HS-27A (cell line): ENCODE results near the gene JUND.

Source experiments
- DNase-seq: peaks from one replicate; pipeline ENCODE4 v3.0.0-alpha.2; 2012; ENCODE audit warnings: low read depth, missing footprints

JUND gene

GRCh38 chr19:18290302-18291018 lies 9.0 kb upstream of the JUND start:
- no peak for DNase-seq

GRCh38 chr19:18289471-18290301 lies 8.3 kb upstream of the JUND start:
- DNase-seq: no peak

- DNase-seq: no peak
Measured at GRCh38 chr19:18287836-18288772, 6.7 kb upstream of the JUND start.

DNA sequence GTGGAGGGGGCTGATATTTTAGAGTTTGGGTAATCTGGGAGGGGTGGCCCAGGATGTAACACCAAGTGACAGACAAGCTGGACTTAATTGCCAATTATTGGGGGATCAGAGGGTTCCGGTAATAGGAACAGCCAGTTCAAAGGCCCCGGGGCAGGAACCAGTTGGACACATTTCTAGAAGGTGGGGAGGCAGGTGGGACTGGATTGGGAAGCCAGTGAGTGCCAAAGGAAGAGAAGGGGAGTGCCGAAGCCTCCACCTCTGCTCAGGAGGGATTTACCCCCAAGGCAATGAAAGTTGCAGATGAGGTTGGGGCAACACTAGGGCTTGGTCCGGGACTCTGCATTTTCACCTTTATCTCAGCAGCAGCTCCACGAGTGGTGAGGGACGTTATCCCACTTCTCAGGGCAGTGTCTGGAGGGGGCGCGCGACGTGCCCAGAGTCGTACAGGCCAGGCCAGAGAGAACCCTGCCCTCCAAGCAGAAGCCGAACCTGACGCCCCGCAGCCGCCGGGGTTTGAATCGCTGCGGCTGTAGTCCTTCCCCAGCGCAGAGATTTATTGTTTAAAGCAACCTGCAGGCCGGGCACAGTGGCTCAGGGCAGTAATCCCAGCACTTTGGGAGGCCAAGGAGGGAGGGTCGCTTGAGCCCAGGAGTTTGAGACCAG lies 5.7 kb upstream of the JUND start:
- no peak for DNase-seq

- no peak for DNase-seq
Measured at GRCh38 chr19:18284712-18285360, 3.4 kb upstream of the JUND start.

DNA sequence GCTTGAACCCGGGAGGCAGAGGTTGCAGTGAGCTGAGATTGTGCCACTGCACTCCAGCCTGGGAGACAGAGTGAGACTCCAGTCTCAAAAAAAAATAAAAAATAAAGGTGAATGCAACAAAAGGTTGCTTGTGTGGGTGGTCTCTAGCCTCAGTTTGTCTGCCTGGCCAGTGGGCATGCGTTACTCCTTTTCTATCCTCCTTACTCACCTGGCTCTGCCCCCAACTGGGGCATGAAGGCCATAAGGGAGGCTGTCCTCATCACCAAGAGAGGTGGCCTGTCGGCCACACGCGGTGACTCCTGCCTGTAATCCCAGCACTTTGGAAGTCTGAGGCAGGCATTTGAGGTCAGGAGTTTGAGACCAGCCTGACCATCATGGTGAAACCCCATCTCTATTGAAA lies 1.9 kb upstream of the JUND start:
- no peak for DNase-seq

- no peak for DNase-seq
Measured at GRCh38 chr19:18282788-18283141, 1.3 kb upstream of the JUND start.

- no peak for DNase-seq
Measured at GRCh38 chr19:18282021-18282787, 782 bp upstream of the JUND start.

DNA sequence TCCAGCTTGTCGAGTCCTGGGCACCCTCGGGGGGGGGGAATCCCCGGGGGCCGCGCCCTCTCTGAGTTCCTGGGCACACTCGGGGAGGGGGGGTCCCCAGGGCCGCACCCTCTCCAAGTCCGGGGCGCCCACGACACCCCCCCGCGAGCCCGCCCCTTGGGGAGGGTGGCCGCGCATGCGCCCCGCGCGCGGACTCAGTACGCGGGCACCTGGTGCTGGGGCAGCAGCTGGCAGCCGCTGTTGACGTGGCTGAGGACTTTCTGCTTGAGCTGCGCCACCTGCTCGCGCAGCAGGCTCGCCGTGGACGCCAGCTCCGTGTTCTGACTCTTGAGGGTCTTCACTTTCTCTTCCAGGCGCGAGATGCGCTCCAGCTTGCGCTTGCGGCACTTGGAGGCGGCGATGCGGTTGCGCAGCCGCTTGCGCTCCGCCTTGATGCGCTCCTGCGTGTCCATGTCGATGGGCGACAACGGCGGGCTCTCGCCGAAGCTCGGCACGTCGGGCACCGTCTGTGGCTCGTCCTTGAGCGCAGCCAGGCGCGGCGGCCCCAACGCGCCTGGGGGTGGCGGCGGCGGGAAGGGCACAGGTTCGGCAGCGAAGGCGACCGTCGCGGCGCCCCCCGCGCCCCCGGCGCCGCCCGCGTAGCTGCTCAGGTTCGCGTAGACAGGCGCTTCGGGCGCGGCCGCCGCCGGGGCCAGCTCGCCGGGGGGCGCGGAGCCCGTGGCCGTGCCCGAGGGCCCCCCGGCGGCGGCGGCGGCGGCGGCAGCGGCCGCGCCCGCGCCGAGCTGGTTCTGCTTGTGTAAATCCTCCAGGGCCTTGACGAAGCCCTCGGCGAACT lies 958 bp downstream of the JUND start:
- no peak for DNase-seq

GRCh38 chr19:18279516-18280246 lies 1.7 kb downstream of the JUND start:
- peak; percentile 76 for DNase-seq

GRCh38 chr19:18279266-18279515 lies 2.2 kb downstream of the JUND start:
- DNase-seq: no peak

- DNase-seq: no peak
Measured at GRCh38 chr19:18278521-18279265, 2.7 kb downstream of the JUND start.

GRCh38 chr19:18274781-18275356 lies 6.6 kb downstream of the JUND start:
- DNase-seq: peak; percentile 54

DNA sequence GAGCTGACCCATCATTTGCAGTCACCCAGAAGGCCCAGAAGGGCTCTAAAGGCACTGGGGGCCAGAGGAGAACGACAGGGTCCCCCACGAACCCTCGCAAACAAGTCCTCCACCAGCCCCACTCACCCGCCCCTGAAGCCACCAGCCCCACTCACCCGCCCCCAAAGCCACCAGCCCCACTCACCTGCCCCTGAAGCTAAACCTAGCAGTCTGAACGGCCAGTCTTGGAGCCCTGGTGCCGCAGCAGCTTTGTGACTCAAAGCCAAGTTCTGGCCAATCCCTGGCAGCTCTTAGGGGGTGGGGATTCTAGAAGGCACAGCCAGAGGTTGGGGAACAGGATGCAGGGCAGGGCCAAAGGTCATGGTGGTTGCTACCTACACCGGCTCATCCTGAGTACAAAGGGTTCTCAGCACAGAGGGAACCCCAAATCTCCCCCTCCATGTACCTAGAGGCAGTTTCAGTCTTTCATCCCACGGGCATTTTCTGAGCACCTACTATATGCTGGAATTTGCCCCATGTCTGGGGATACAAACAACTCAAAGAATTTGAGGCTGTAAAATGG lies 7.1 kb downstream of the JUND start, which contains the start of gene IQCN:
IQCN (minus strand) TSS at position 234 of the 562 bp plus-strand sequence. CDS start 4,974 bp downstream, outside the sequence.
- no peak for DNase-seq

DNA sequence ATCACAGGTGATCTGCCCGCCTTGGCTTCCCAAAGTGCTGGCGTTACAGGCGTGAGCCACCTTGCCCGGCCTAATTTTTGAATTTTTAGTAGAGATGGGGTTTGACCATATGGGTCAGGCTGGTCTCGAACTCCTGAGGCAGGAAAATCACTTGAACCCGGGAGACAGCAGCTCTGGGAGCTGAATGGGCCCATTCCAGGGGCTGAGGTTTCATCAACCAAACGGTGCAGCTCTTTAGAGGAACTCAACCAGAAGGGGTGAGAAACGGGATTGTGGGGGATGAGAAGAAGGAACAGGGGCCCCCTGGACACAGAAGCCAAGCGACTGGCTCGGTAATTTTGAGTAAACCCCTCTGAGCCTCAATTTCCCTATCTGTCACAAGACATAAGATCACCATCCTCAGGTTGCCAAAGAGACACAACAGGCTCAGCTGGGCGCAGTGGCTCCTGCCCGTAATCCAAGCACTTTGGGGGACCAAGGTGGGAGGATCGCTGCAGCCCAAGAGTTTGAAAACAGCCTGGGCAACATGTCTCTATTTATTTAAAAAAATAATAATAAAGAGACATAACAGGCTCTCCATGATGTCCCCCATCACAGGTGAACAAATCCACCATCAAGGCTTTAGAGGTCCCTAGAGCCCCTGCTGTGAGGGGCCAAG lies 7.7 kb downstream of the JUND start:
- no peak for DNase-seq

- DNase-seq: no peak
Measured at GRCh38 chr19:18271433-18271841, 10.0 kb downstream of the JUND start.

DNA sequence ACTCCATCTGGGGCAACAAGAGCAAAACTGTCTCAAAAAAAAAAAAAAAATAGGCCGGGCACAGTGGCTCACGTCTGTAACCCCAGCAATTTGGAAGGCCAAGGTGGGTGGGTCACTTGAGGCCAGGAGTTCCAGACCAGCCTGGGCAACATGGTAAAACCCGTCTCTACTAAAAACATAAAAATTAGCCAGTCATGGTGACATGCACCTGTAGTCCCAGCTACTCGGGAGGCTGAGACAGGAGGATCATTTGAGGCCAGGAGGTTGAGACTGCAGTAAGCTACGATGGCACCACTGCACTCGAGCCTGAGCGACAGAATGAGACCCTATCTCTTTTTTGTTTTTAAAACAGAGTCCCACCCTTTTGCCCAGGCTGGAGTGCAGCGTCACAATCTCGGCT lies 11.1 kb downstream of the JUND start:
- DNase-seq: no peak
